ENCODE results near the gene ADAMTSL3. TPM values are rescaled to one million over a fixed set of nuclear protein-coding genes. Genes with fewer than 3 reads are reported as not detected.

The ADAMTSL3 gene
- total and polyA plus RNA-seq, 3 experiments from 2014 or later, result not detected

- H3K27ac ChIP-seq (ENCODE audit: low read depth, low read length), result no peak overlapping the region
- Mint-ChIP-seq H3K27ac (no peak overlapping the region), H3K9me3 (peaks cover 0 to 10% (median 4%) of the 10 kb centered on the region in 5 donors), H3K36me3 (no peaks in the 10 kb centered on the region), H3K27me3 (peaks cover 18 to 19% of the 10 kb centered on the region in 2 donors), H3K4me3 (no peak overlapping the region), H3K4me1 (no peaks in the 10 kb centered on the region)
- no peaks in the 10 kb centered on the region for H3K4me1 ChIP-seq (ENCODE audit: insufficient read depth, low read length)
- ChIA-PET POLR2A (no interaction called here), CTCF (no interaction called here)
- no peaks in the 10 kb centered on the region for H3K9me3 ChIP-seq (ENCODE audit: low read length)
- H3K4me3 ChIP-seq (ENCODE audit: low read length), result no peak overlapping the region
- peaks cover 4% of the 10 kb centered on the region for H3K27me3 ChIP-seq (ENCODE audit: insufficient read depth, low read length, poor library complexity, severe bottlenecking)
- no peak for DNase-seq
- no peaks in the 10 kb centered on the region for H3K36me3 ChIP-seq (ENCODE audit: insufficient read depth, low read length)
Measured at GRCh38 chr15:83651541-83651940, 2.4 kb upstream of the ADAMTSL3 start.

GRCh38 chr15:83652626-83653204, 1.2 kb upstream of the ADAMTSL3 start:
- H3K4me3 Mint-ChIP-seq, result no peak overlapping the region
- no peak for DNase-seq
- no peaks in the 10 kb centered on the region for H3K9me3 ChIP-seq (ENCODE audit: low read length)
- H3K9me3 Mint-ChIP-seq, result peaks cover 0 to 10% (median 4%) of the 10 kb centered on the region in 5 donors
- peaks cover 4% of the 10 kb centered on the region for H3K27me3 ChIP-seq (ENCODE audit: insufficient read depth, low read length, poor library complexity, severe bottlenecking)
- ChIA-PET CTCF (no interaction called here), POLR2A (no interaction called here)
- peaks cover 18 to 19% of the 10 kb centered on the region in 2 donors for H3K27me3 Mint-ChIP-seq
- H3K4me3 ChIP-seq (ENCODE audit: low read length), result no peak overlapping the region
- no peaks in the 10 kb centered on the region for H3K36me3 Mint-ChIP-seq
- H3K27ac Mint-ChIP-seq, result no peak overlapping the region
- no peaks in the 10 kb centered on the region for H3K4me1 ChIP-seq (ENCODE audit: insufficient read depth, low read length)
- H3K4me1 Mint-ChIP-seq, result no peaks in the 10 kb centered on the region
- no peaks in the 10 kb centered on the region for H3K36me3 ChIP-seq (ENCODE audit: insufficient read depth, low read length)
- no peak overlapping the region for H3K27ac ChIP-seq (ENCODE audit: low read depth, low read length)

GRCh38 chr15:83653288-83653638, 660 bp upstream of the ADAMTSL3 start:
- CTCF ChIA-PET, result no interaction called here

GRCh38 chr15:83654379-83655236, 685 bp downstream of the ADAMTSL3 start:
- Mint-ChIP-seq H3K4me3 (no peak overlapping the region), H3K27me3 (peaks cover 18 to 19% of the 10 kb centered on the region in 2 donors), H3K36me3 (no peaks in the 10 kb centered on the region), H3K9me3 (peaks cover 0 to 10% (median 4%) of the 10 kb centered on the region in 5 donors), H3K27ac (no peak overlapping the region), H3K4me1 (no peaks in the 10 kb centered on the region)
- Histone ChIP-seq H3K27ac (ENCODE audit: low read depth, low read length) (no peak overlapping the region), H3K27me3 (ENCODE audit: insufficient read depth, low read length, poor library complexity, severe bottlenecking) (peaks cover 4% of the 10 kb centered on the region), H3K4me3 (ENCODE audit: low read length) (no peak overlapping the region), H3K9me3 (ENCODE audit: low read length) (no peaks in the 10 kb centered on the region), H3K36me3 (ENCODE audit: insufficient read depth, low read length) (no peaks in the 10 kb centered on the region), H3K4me1 (ENCODE audit: insufficient read depth, low read length) (no peaks in the 10 kb centered on the region)
- ChIA-PET POLR2A (no interaction called here), CTCF (no interaction called here)
- no peak for DNase-seq

More at GRCh38 chr15:83653288-83653638, 660 bp upstream of the ADAMTSL3 start:
- Histone ChIP-seq H3K27me3 (ENCODE audit: insufficient read depth, low read length, poor library complexity, severe bottlenecking) (peaks cover 4% of the 10 kb centered on the region), H3K27ac (ENCODE audit: low read depth, low read length) (no peak overlapping the region), H3K4me3 (ENCODE audit: low read length) (no peak overlapping the region), H3K36me3 (ENCODE audit: insufficient read depth, low read length) (no peaks in the 10 kb centered on the region), H3K4me1 (ENCODE audit: insufficient read depth, low read length) (no peaks in the 10 kb centered on the region), H3K9me3 (ENCODE audit: low read length) (no peaks in the 10 kb centered on the region)
- Mint-ChIP-seq H3K9me3 (peaks cover 0 to 10% (median 4%) of the 10 kb centered on the region in 5 donors), H3K27me3 (peaks cover 18 to 19% of the 10 kb centered on the region in 2 donors), H3K27ac (no peak overlapping the region), H3K4me1 (no peaks in the 10 kb centered on the region), H3K36me3 (no peaks in the 10 kb centered on the region), H3K4me3 (no peak overlapping the region)
- POLR2A ChIA-PET, result no interaction called here
- no peak for DNase-seq

- H3K27me3 ChIP-seq (ENCODE audit: insufficient read depth, low read length, poor library complexity, severe bottlenecking), result peaks cover 4% of the 10 kb centered on the region
- Mint-ChIP-seq H3K27ac (no peak overlapping the region), H3K36me3 (no peaks in the 10 kb centered on the region), H3K27me3 (peaks cover 18 to 19% of the 10 kb centered on the region in 2 donors), H3K9me3 (peaks cover 0 to 5% (median 3%) of the 10 kb centered on the region in 5 donors), H3K4me1 (no peaks in the 10 kb centered on the region), H3K4me3 (no peak overlapping the region)
- no peaks in the 10 kb centered on the region for H3K4me1 ChIP-seq (ENCODE audit: insufficient read depth, low read length)
- H3K9me3 ChIP-seq (ENCODE audit: low read length), result no peaks in the 10 kb centered on the region
- DNase-seq, result no peak
- H3K27ac ChIP-seq (ENCODE audit: low read depth, low read length), result no peak overlapping the region
- POLR2A ChIA-PET, result no interaction called here
- CTCF ChIA-PET, result no interaction called here
- H3K36me3 ChIP-seq (ENCODE audit: insufficient read depth, low read length), result no peaks in the 10 kb centered on the region
- no peak overlapping the region for H3K4me3 ChIP-seq (ENCODE audit: low read length)
Measured at GRCh38 chr15:83655237-83655616, 1.3 kb downstream of the ADAMTSL3 start.

GRCh38 chr15:83656192-83656591, 2.3 kb downstream of the ADAMTSL3 start:
- no peak for DNase-seq
- CTCF ChIA-PET, result no interaction called here

GRCh38 chr15:83656943-83657528, 3.1 kb downstream of the ADAMTSL3 start:
- Mint-ChIP-seq H3K4me3 (no peak overlapping the region), H3K27ac (no peak overlapping the region), H3K27me3 (peaks cover 15 to 18% of the 10 kb centered on the region in 2 donors), H3K36me3 (no peaks in the 10 kb centered on the region), H3K9me3 (peaks cover 0 to 5% (median 2%) of the 10 kb centered on the region in 5 donors), H3K4me1 (no peaks in the 10 kb centered on the region)
- CTCF ChIA-PET, result no interaction called here
- H3K27ac ChIP-seq (ENCODE audit: low read depth, low read length), result no peak overlapping the region
- H3K4me1 ChIP-seq (ENCODE audit: insufficient read depth, low read length), result no peaks in the 10 kb centered on the region
- peaks cover 4% of the 10 kb centered on the region for H3K27me3 ChIP-seq (ENCODE audit: insufficient read depth, low read length, poor library complexity, severe bottlenecking)
- no peak overlapping the region for H3K4me3 ChIP-seq (ENCODE audit: low read length)
- no peaks in the 10 kb centered on the region for H3K9me3 ChIP-seq (ENCODE audit: low read length)
- no peaks in the 10 kb centered on the region for H3K36me3 ChIP-seq (ENCODE audit: insufficient read depth, low read length)
- DNase-seq, result no peak
- POLR2A ChIA-PET, result no interaction called here

More at GRCh38 chr15:83656192-83656591, 2.3 kb downstream of the ADAMTSL3 start:
- POLR2A ChIA-PET, result no interaction called here
- Mint-ChIP-seq H3K4me1 (no peaks in the 10 kb centered on the region), H3K27me3 (peaks cover 18 to 19% of the 10 kb centered on the region in 2 donors), H3K27ac (no peak overlapping the region), H3K36me3 (no peaks in the 10 kb centered on the region), H3K9me3 (peaks cover 0 to 5% (median 3%) of the 10 kb centered on the region in 5 donors), H3K4me3 (no peak overlapping the region)
- Histone ChIP-seq H3K9me3 (ENCODE audit: low read length) (no peaks in the 10 kb centered on the region), H3K27me3 (ENCODE audit: insufficient read depth, low read length, poor library complexity, severe bottlenecking) (peaks cover 4% of the 10 kb centered on the region), H3K27ac (ENCODE audit: low read depth, low read length) (no peak overlapping the region), H3K36me3 (ENCODE audit: insufficient read depth, low read length) (no peaks in the 10 kb centered on the region), H3K4me3 (ENCODE audit: low read length) (no peak overlapping the region), H3K4me1 (ENCODE audit: insufficient read depth, low read length) (no peaks in the 10 kb centered on the region)

GRCh38 chr15:83657549-83657948, 3.6 kb downstream of the ADAMTSL3 start:
- Histone ChIP-seq H3K4me1 (ENCODE audit: insufficient read depth, low read length) (no peaks in the 10 kb centered on the region), H3K27ac (ENCODE audit: low read depth, low read length) (no peak overlapping the region), H3K9me3 (ENCODE audit: low read length) (no peaks in the 10 kb centered on the region), H3K27me3 (ENCODE audit: insufficient read depth, low read length, poor library complexity, severe bottlenecking) (peaks cover 3% of the 10 kb centered on the region), H3K36me3 (ENCODE audit: insufficient read depth, low read length) (no peaks in the 10 kb centered on the region), H3K4me3 (ENCODE audit: low read length) (no peak overlapping the region)
- ChIA-PET POLR2A (no interaction called here), CTCF (interaction anchor here (1.2 kb wide), 1 partner anchor 34 kb away, joined by 4 read pairs; no protein-coding TSS in a partner anchor)
- peaks cover 10 to 14% of the 10 kb centered on the region in 2 donors for H3K27me3 Mint-ChIP-seq
- H3K4me1 Mint-ChIP-seq, result no peaks in the 10 kb centered on the region
- no peaks in the 10 kb centered on the region for H3K36me3 Mint-ChIP-seq
- H3K27ac Mint-ChIP-seq, result no peak overlapping the region
- no peak overlapping the region for H3K4me3 Mint-ChIP-seq
- peaks cover 0 to 3% (median 2%) of the 10 kb centered on the region in 5 donors for H3K9me3 Mint-ChIP-seq
- no peak for DNase-seq
